Vagina (tissue), 2 donors: ENCODE measurements around the gene ZNF740. TPM values are rescaled to one million over a fixed set of nuclear protein-coding genes. Genes with fewer than 3 reads are reported as not detected.

Experiments used
- DNase-seq, 2 donors: peaks; one replicate each; pipeline ENCODE4 v3.0.0-alpha.2; 2017; ENCODE audit errors: extremely low spot score in 2 of 2
- H3K27ac ChIP-seq: fragments of 200-600 bp; sonication (generic); one replicate; pipeline ENCODE4 v1.5.1; 2019
- H3K27me3 ChIP-seq: fragments of 200-600 bp; sonication (generic); one replicate; pipeline ENCODE4 v1.5.1; 2019
- H3K36me3 ChIP-seq, 2 donors: fragments of 200-600 bp; sonication (generic); one replicate each; pipeline ENCODE4 v1.5.1; 2017 to 2019
- H3K4me1 ChIP-seq: fragments of 200-600 bp; sonication (generic); one replicate; pipeline ENCODE4 v1.5.1; 2019
- H3K4me3 ChIP-seq, 2 donors: fragments of 200-600 bp; sonication (generic); 1 replicate in 1 of 2; 2 replicates in 1 of 2; pipeline ENCODE4 v1.5.1; 2016 to 2019
- H3K9me3 ChIP-seq: fragments of 200-600 bp; sonication (generic); one replicate; pipeline ENCODE4 v1.5.1; 2019
- CTCF ChIP-seq, 3 experiments: fragments of 450-650 bp in 2 of 3; fragments of 200-600 bp in 1 of 3; sonication (generic) in 1 of 3; IDR thresholded peaks; one replicate each; pipeline ENCODE4 v1.5.1; 2017 to 2019; ENCODE audit warnings: antibody characterized with exemption in 3 of 3, mild to moderate bottlenecking in 2 of 3, moderate library complexity in 2 of 3
- POLR2A ChIP-seq, 2 donors: fragments of 450-650 bp; IDR thresholded peaks; one replicate each; pipeline ENCODE4 v1.6.1; 2017; ENCODE audit warnings: antibody characterized with exemption in 2 of 2, mild to moderate bottlenecking in 2 of 2, moderate library complexity in 2 of 2
- POLR2AphosphoS5 ChIP-seq, 2 donors: sonication (generic); formaldehyde crosslinking; IDR thresholded peaks; one replicate each; pipeline ENCODE4 v1.9.0; 2017; ENCODE audit warnings: antibody characterized with exemption in 2 of 2, mild to moderate bottlenecking in 2 of 2, low read depth in 1 of 2; ENCODE audit not compliant: insufficient read depth in 1 of 2
- intact Hi-C: fragments of 100-400 bp; cut with DNase I; formaldehyde crosslinking; loops from one replicate; pipeline ENCODE4 v1.15.1; 2023
- total RNA-seq: library from RNA; depleted of rRNA; stranded (reverse); fragments of >200 nt; gene quantifications from one replicate; pipeline ENCODE4 v1.2.3, GENCODE V29; 2016

ZNF740 gene
- total RNA-seq, 1 donor from 2014 or later, result 12.8 TPM

GRCh38 chr12:53219956-53220693 lies 39.6 kb downstream of the ZNF740 start:
- Histone ChIP-seq H3K27me3 (no peaks in the 10 kb centered on the region), H3K36me3 (peaks cover 0 to 7% of the 10 kb centered on the region in 2 donors), H3K27ac (peak overlapping the region; percentile 99), H3K4me3 (peak overlapping the region; percentile 75 to 91), H3K4me1 (peaks cover 74% of the 10 kb centered on the region), H3K9me3 (no peaks in the 10 kb centered on the region)
- intact Hi-C loops, result loop anchor here (5.0 to 10.0 kb wide), 2 partner anchors 32 to 195 kb away; a partner anchor contains a TSS
- TF ChIP-seq POLR2A (IDR thresholded peaks at IDR 0.05) (no peak), CTCF (IDR thresholded peaks at IDR 0.05) (no peak), POLR2AphosphoS5 (IDR thresholded peaks at IDR 0.05; ENCODE audit: insufficient read depth in 1 of 2, low read depth in 1 of 2) (no peak)
- no peak for DNase-seq

- Histone ChIP-seq H3K4me1 (peaks cover 74% of the 10 kb centered on the region), H3K9me3 (no peaks in the 10 kb centered on the region), H3K4me3 (peak overlapping the region; percentile 75 to 91), H3K27ac (peak overlapping the region; percentile 99), H3K27me3 (no peaks in the 10 kb centered on the region), H3K36me3 (peaks cover 0 to under 1% of the 10 kb centered on the region in 2 donors)
- peak in 1 of 2 donors; percentile 23 for TF ChIP-seq POLR2A (IDR thresholded peaks at IDR 0.05)
- TF ChIP-seq POLR2AphosphoS5 (IDR thresholded peaks at IDR 0.05; ENCODE audit: insufficient read depth in 1 of 2, low read depth in 1 of 2), result peak in 1 of 2 donors; percentile 67
- TF ChIP-seq CTCF (IDR thresholded peaks at IDR 0.05), result no peak
- DNase-seq, result no peak
- intact Hi-C loops, result no loop called here
These were observed 40.2 kb downstream of the ZNF740 start for GRCh38 chr12:53220694-53221202.

GRCh38 chr12:53221203-53222080 lies 40.9 kb downstream of the ZNF740 start:
- TF ChIP-seq POLR2A (IDR thresholded peaks at IDR 0.05), result peak in 1 of 2 donors; percentile 56
- TF ChIP-seq CTCF (IDR thresholded peaks at IDR 0.05), result no peak
- peak in 1 of 2 donors; percentile 64 for TF ChIP-seq POLR2AphosphoS5 (IDR thresholded peaks at IDR 0.05; ENCODE audit: insufficient read depth in 1 of 2, low read depth in 1 of 2)
- no peaks in the 10 kb centered on the region for H3K36me3 ChIP-seq
- no peaks in the 10 kb centered on the region for H3K27me3 ChIP-seq
- H3K27ac ChIP-seq, result peak overlapping the region; percentile 99
- no peak for DNase-seq
- intact Hi-C loops, result no loop called here
- H3K4me1 ChIP-seq, result peaks cover 71% of the 10 kb centered on the region
- no peaks in the 10 kb centered on the region for H3K9me3 ChIP-seq
- peak overlapping the region; percentile 75 to 91 for H3K4me3 ChIP-seq

- H3K4me3 ChIP-seq, result peak overlapping the region; percentile 75 to 91
- no peak for TF ChIP-seq POLR2A (IDR thresholded peaks at IDR 0.05)
- TF ChIP-seq CTCF (IDR thresholded peaks at IDR 0.05), result no peak
- TF ChIP-seq POLR2AphosphoS5 (IDR thresholded peaks at IDR 0.05; ENCODE audit: insufficient read depth in 1 of 2, low read depth in 1 of 2), result no peak
- intact Hi-C loops, result no loop called here
- no peaks in the 10 kb centered on the region for H3K27me3 ChIP-seq
- no peaks in the 10 kb centered on the region for H3K9me3 ChIP-seq
- H3K4me1 ChIP-seq, result peaks cover 67% of the 10 kb centered on the region
- H3K27ac ChIP-seq, result peak overlapping the region; percentile 99
- DNase-seq, result no peak
- peaks cover 0 to 6% of the 10 kb centered on the region in 2 donors for H3K36me3 ChIP-seq
These were observed 41.7 kb downstream of the ZNF740 start for GRCh38 chr12:53222170-53222721.
